T follicular helper cell (primary cell): ENCODE data around the gene BSCL2.
"Not testable (repeated sequence)": the region's sequence is repeated elsewhere in the genome, so short reads cannot be mapped to it uniquely, and the experiment has no call there.

ENCODE experiments used
- DNase-seq: peaks from one replicate; pipeline ENCODE4 v3.0.0-alpha.2; 2020; ENCODE audit warnings: low read depth

BSCL2 gene

GRCh38 chr11:62687508-62688396 is 19.5 kb downstream of the BSCL2 start:
- no peak for DNase-seq

GRCh38 chr11:62682518-62682917 is 24.7 kb downstream of the BSCL2 start:
- no peak for DNase-seq

GRCh38 chr11:62680825-62681240 is 26.4 kb downstream of the BSCL2 start:
- DNase-seq = no peak

GRCh38 chr11:62678770-62679696 is 28.2 kb downstream of the BSCL2 start, which contains the start of gene UBXN1:
Gene UBXN1 (minus strand): TSS chr11:62679073. CDS start chr11:62678923, 150 bp downstream.
- peak; percentile 77 for DNase-seq

DNA sequence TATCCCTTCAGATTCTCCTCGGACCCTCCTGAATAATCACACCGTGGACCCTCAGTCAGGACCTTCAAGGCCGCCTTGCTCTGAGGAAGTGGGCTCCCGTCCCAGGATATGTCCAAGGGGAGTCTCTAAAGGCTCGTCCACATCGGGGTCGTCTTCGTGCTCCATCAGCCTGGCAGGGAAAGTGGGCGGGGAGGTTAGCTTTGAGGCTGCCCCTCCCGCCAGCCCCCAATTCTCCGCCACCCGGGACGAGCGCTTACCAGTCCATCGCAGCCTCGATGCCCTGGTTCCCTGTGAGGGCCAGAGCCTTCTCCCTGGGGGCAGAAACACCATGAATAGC is 28.8 kb downstream of the BSCL2 start:
- no peak for DNase-seq

DNA sequence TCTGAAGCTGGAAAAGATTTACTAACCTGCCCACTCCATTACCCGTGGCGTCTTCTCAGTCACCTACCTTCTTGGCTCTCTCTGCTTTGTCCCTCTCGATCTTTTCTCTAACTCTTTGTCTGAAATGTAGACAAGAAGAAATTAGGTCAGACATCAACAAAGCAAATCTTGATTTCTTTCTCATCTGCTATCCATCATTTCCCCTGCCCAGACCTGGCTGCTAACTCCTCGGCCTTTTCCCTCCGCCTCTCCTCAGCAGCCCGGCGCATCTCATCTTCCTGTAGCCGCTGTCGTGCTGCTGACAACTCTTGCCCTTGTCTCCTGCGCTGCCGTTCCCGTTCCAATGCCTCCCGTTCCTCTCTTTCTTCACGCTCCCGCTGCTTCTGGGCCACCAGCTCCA is 29.5 kb downstream of the BSCL2 start:
- DNase-seq = no peak

GRCh38 chr11:62677156-62677555 is 30.1 kb downstream of the BSCL2 start:
- no peak for DNase-seq

- DNase-seq = no peak
These were observed 30.5 kb downstream of the BSCL2 start for GRCh38 chr11:62676698-62677097.

- DNase-seq = not testable (repeated sequence)
These were observed 31.8 kb downstream of the BSCL2 start for GRCh38 chr11:62675415-62675814.

GRCh38 chr11:62673196-62673525 is 34.1 kb downstream of the BSCL2 start:
- no peak for DNase-seq

DNA sequence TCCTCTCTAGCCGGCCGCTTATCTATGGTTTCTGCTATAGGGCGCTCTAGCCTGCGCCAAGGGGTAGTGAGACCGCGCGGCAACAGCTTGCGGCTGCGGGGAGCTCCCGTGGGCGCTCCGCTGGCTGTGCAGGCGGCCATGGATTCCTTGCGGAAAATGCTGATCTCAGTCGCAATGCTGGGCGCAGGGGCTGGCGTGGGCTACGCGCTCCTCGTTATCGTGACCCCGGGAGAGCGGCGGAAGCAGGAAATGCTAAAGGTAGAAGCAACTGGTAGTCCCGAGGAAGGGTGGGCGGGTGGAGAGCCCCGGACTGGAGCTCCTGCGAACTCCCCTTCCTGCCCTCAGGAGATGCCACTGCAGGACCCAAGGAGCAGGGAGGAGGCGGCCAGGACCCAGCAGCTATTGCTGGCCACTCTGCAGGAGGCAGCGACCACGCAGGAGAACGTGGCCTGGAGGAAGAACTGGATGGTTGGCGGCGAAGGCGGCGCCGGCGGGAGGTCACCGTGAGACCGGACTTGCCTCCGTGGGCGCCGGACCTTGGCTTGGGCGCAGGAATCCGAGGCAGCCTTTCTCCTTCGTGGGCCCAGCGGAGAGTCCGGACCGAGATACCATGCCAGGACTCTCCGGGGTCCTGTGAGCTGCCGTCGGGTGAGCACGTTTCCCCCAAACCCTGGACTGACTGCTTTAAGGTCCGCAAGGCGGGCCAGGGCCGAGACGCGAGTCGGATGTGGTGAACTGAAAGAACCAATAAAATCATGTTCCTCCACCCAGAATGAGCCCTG is 35.4 kb downstream of the BSCL2 start, which contains the start of the genes LBHD1 and UQCC3:
LBHD1 (minus strand) TSS at position 660 of the 782 bp plus-strand sequence. CDS start 2,236 bp downstream, outside the sequence.
UQCC3 (plus strand) TSS at position 66 of the 782 bp plus-strand sequence; CDS start at position 139, 73 bp downstream.
- peak; percentile 48 for DNase-seq

DNA sequence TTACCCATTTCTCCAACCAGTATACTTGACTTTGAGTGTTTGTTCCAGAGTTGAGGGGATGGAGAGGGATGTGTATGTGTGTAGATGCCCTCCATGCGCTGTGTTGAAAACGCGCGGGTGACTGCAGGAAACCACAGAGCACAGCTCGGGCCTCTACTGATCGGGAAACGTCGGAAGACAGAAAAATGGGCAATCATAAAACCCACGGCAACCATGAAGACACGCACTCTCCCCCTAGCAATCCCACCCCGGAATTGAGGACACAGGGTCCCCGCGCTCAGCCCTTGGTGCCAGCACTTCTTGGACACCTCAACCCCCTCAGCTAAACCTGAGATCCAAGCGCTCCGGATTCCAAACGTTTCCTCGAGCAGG is 36.0 kb downstream of the BSCL2 start:
- DNase-seq = no peak

DNA sequence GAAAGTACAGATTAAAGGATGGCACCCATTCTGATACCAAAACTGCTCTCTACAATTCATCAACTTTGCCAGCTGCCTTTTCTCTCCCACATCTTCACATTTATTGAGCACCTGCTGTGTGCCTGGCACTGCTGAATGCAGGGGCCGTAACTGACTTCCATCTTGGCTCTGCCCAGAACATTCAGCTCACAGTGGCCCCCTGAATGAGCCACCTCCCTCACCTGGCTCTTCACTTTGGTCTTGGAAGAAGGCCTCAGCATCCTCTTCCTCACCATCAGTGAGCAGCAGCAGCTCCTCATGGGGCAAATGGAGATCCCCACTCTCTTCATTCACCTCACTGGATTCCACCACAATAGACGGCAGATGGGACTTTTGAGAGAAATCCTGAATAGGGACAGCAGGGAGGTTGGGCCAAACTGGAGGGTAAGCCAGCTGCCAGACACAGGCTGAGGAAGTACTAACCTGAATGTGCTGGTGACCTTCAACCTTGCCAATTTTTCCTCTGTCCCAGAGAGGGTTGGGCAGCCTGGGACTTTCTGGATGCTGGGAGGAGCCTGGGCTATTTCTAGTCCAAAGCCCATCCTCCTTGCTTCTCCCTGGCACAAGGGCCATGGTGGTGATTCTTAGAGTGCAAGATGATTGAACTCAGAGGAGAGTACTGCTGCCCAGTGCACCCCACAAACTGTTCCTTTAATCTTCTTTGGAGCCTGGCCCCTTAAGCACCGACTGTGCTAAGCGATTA is 37.6 kb downstream of the BSCL2 start:
- no peak for DNase-seq

- no peak for DNase-seq
These were observed 39.8 kb downstream of the BSCL2 start for GRCh38 chr11:62667460-62667859.

- DNase-seq = no peak
These were observed 40.8 kb downstream of the BSCL2 start for GRCh38 chr11:62666259-62666926.

DNA sequence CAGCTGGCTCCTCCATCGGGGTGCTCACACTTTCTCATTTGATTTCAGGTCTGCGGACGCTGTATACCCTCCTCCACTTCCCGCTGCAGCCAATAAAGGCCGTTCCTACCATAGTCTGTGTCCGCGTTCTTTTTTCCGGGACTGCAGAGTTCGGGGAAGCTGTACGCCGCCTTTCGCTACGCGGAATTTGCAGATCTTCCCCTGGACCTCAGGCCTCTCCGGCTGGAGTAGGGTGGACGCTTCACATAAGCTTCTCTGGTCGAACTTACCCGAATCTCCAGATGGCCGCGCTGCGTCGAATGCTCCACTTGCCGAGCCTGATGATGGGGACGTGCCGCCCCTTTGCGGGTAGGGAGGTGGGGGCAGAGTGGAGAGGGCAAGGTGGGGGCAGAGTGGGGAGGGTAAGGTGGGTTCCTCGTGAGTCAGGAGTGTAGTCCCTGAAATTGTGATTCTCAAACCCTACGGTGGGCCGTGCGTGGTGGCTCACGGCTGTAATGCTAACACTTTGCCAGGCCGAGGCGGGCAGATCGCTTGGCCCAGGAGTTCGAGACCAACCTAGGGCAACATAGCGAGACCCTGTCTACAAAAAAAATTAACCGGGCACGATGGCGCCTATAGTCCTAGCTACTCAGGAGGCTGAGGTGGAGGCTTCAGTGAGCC is 41.5 kb downstream of the BSCL2 start:
- peak; percentile 38 for DNase-seq

- DNase-seq = peak; percentile 92
These were observed 42.1 kb downstream of the BSCL2 start, which contains the start of the genes C11orf98 and CSKMT for GRCh38 chr11:62665075-62665598. Gene C11orf98 (minus strand): TSS chr11:62665210. CDS start chr11:62665169, 41 bp downstream. Gene CSKMT (plus strand): TSS chr11:62665312. CDS start chr11:62665880, 568 bp downstream.

DNA sequence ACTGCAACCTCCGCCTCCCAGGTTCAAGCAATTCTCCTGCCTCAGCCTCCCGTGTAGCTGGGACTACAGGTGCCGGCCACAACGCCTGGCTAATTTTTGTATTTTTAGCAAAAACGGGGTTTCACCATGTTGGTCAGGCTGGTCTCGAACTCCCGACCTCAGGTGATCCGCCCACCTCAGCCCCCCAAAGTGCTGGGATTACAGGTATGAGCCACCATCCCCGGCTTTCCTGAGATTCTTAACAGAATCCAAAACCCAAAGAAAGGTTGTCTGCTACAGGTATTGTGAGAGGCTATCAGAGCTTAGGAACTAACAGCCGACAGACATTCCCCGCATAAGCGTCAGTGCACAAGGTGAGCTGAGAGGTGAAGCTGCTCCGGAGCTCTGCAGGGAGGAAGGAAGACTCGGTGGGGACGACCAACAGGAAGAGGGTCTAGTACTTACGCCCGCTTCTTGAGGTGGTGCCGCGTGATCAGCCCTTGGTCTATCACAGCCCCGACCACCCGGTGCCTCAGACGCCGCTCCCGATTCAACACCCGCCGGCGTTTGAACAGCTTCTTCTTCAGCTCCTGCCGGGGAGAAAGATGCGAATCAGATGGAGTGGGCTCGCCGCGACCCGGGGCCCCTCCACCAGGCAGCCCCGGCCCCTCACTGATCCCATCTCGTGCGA is 42.7 kb downstream of the BSCL2 start:
- DNase-seq = peak; percentile 37
